Smooth muscle cell of the umbilical artery (primary cell): ENCODE measurements around the gene JMJD8. TPM values are rescaled to one million over a fixed set of nuclear protein-coding genes. Genes with fewer than 3 reads are reported as not detected.

ENCODE experiments used
- total RNA-seq: library from RNA; depleted of rRNA; stranded (reverse); fragments of >200 nt; gene quantifications from 2 replicates; pipeline ENCODE4 v1.2.3, GENCODE V29; 2014

The JMJD8 gene
- total RNA-seq, 1 donor from 2014 or later, result 39.6 TPM

Other genes starting within 250 kb of the JMJD8 start
- 26.7 and 52.6 TPM in 2 replicates for gene CAPN15, start 156.6 kb downstream of the JMJD8 start, total RNA-seq
- gene PRR35, start 123.9 kb downstream of the JMJD8 start, total RNA-seq, result not detected in 2 replicates
- gene NHLRC4, start 117.3 kb downstream of the JMJD8 start, total RNA-seq, result 0.97 and 1.5 TPM in 2 replicates
- 25.8 and 26.2 TPM in 2 replicates for gene PIGQ, start 114.4 kb downstream of the JMJD8 start, total RNA-seq
- gene RAB40C, start 94.3 kb downstream of the JMJD8 start, total RNA-seq, result 11.3 and 15.8 TPM in 2 replicates
- gene WFIKKN1, start 53.3 kb downstream of the JMJD8 start, total RNA-seq, result under 0.01 and 0.46 TPM in 2 replicates
- gene METTL26, start 48.0 kb downstream of the JMJD8 start, total RNA-seq, result 69.5 and 83.7 TPM in 2 replicates
- gene MCRIP2, start 42.5 kb downstream of the JMJD8 start, total RNA-seq, result 10.3 and 22.3 TPM in 2 replicates
- 11.0 and 19.6 TPM in 2 replicates for gene WDR90, start 35.0 kb downstream of the JMJD8 start, total RNA-seq
- gene RHOT2, start 16.2 kb downstream of the JMJD8 start, total RNA-seq, result 32.7 and 66.1 TPM in 2 replicates
- 4.6 and 6.5 TPM in 2 replicates for gene RHBDL1, start 8.7 kb downstream of the JMJD8 start, total RNA-seq
- gene STUB1, start 3.9 kb downstream of the JMJD8 start, total RNA-seq, result 95.6 and 120 TPM in 2 replicates
- 5.3 and 7.9 TPM in 2 replicates for gene WDR24, start 6.1 kb upstream of the JMJD8 start, total RNA-seq
- gene FBXL16, start 21.5 kb upstream of the JMJD8 start, total RNA-seq, result 0.28 and 0.59 TPM in 2 replicates
- gene METRN, start 30.8 kb upstream of the JMJD8 start, total RNA-seq, result 75.4 and 85.8 TPM in 2 replicates
- 19.4 and 39.8 TPM in 2 replicates for gene ANTKMT, start 36.8 kb upstream of the JMJD8 start, total RNA-seq
- 2.1 and 4.9 TPM in 2 replicates for gene CCDC78, start 42.1 kb upstream of the JMJD8 start, total RNA-seq
- gene HAGHL, start 42.8 kb upstream of the JMJD8 start, total RNA-seq, result 18.7 and 19.6 TPM in 2 replicates
- gene CIAO3, start 56.7 kb upstream of the JMJD8 start, total RNA-seq, result 21.5 and 28.8 TPM in 2 replicates
- gene MSLN, start 76.4 kb upstream of the JMJD8 start, total RNA-seq, result not detected in 2 replicates
- 19.3 and 31.1 TPM in 2 replicates for gene RPUSD1, start 104.0 kb upstream of the JMJD8 start, total RNA-seq
- 5.3 and 15.8 TPM in 2 replicates for gene CHTF18, start 104.3 kb upstream of the JMJD8 start, total RNA-seq
- gene GNG13, start 116.4 kb upstream of the JMJD8 start, total RNA-seq, result not detected in 2 replicates